ENCODE measurements around the gene POU2AF1.

- TF ChIP-seq, protein P1, sequence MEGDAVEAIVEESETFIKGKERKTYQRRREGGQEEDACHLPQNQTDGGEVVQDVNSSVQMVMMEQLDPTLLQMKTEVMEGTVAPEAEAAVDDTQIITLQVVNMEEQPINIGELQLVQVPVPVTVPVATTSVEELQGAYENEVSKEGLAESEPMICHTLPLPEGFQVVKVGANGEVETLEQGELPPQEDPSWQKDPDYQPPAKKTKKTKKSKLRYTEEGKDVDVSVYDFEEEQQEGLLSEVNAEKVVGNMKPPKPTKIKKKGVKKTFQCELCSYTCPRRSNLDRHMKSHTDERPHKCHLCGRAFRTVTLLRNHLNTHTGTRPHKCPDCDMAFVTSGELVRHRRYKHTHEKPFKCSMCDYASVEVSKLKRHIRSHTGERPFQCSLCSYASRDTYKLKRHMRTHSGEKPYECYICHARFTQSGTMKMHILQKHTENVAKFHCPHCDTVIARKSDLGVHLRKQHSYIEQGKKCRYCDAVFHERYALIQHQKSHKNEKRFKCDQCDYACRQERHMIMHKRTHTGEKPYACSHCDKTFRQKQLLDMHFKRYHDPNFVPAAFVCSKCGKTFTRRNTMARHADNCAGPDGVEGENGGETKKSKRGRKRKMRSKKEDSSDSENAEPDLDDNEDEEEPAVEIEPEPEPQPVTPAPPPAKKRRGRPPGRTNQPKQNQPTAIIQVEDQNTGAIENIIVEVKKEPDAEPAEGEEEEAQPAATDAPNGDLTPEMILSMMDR (conservative IDR thresholded peaks at IDR 0.05; ENCODE audit: low read length) = no peak
- no peak for TF ChIP-seq EZH2phosphoT487 (IDR thresholded peaks at IDR 0.05; ENCODE audit: borderline replicate concordance)
Measured at GRCh38 chr11:111349191-111349695, 29.8 kb downstream of the POU2AF1 start.
